IPS-15b (cell line): Measurements from ENCODE around the gene RFX8.

Experiments used
- H3K27me3 ChIP-seq: one replicate; pipeline ENCODE4 v1.6.1; 2013; ENCODE audit warnings: low read length; ENCODE audit not compliant: control insufficient read depth, insufficient read depth
- H3K36me3 ChIP-seq: one replicate; pipeline ENCODE4 v1.6.1; 2013; ENCODE audit warnings: low read length; ENCODE audit not compliant: control insufficient read depth, insufficient read depth
- H3K4me1 ChIP-seq: one replicate; pipeline ENCODE4 v1.6.1; 2013; ENCODE audit warnings: mild to moderate bottlenecking, low read length; ENCODE audit not compliant: control insufficient read depth, insufficient read depth
- H3K4me3 ChIP-seq: one replicate; pipeline ENCODE4 v1.5.1; 2013; ENCODE audit warnings: low read depth, low read length
- H3K9ac ChIP-seq: one replicate; pipeline ENCODE4 v1.6.1; 2013; ENCODE audit warnings: low read depth, mild to moderate bottlenecking, low read length
- H3K9me3 ChIP-seq: one replicate; pipeline ENCODE4 v1.6.1; 2013; ENCODE audit warnings: mild to moderate bottlenecking, low read length; ENCODE audit not compliant: control insufficient read depth, insufficient read depth

Gene RFX8

GRCh38 chr2:101474731-101475384, at the start of gene RFX8:
RFX8 (minus strand) TSS chr2:101475112; CDS start chr2:101466848, 8,264 bp downstream.
- H3K27me3 ChIP-seq = peaks cover 15% of the 10 kb centered on the region
- H3K4me3 ChIP-seq = peak within 1 kb of the TSS; percentile 62
- H3K9ac ChIP-seq = peak within 1 kb of the TSS; percentile 54
- no peaks in the 10 kb centered on the region for H3K36me3 ChIP-seq
- peaks cover 8% of the 10 kb centered on the region for H3K4me1 ChIP-seq
- no peaks in the 10 kb centered on the region for H3K9me3 ChIP-seq

- Histone ChIP-seq H3K27me3 (no peaks in the 10 kb centered on the region), H3K36me3 (no peaks in the 10 kb centered on the region), H3K4me3 (no peak overlapping the region), H3K4me1 (peaks cover 14% of the 10 kb centered on the region), H3K9ac (no peak overlapping the region), H3K9me3 (peaks cover 7% of the 10 kb centered on the region)
Observed at GRCh38 chr2:101521487-101521886, 46.6 kb upstream of the RFX8 start.

- H3K9me3 ChIP-seq = peaks cover 9% of the 10 kb centered on the region
- H3K27me3 ChIP-seq = no peaks in the 10 kb centered on the region
- no peaks in the 10 kb centered on the region for H3K36me3 ChIP-seq
- no peak overlapping the region for H3K9ac ChIP-seq
- H3K4me1 ChIP-seq = peaks cover 14% of the 10 kb centered on the region
- H3K4me3 ChIP-seq = no peak overlapping the region
Observed at GRCh38 chr2:101520246-101520645, 45.3 kb upstream of the RFX8 start.

- no peaks in the 10 kb centered on the region for H3K36me3 ChIP-seq
- H3K4me3 ChIP-seq = no peak overlapping the region
- H3K9me3 ChIP-seq = peaks cover 9% of the 10 kb centered on the region
- no peak overlapping the region for H3K9ac ChIP-seq
- no peaks in the 10 kb centered on the region for H3K27me3 ChIP-seq
- H3K4me1 ChIP-seq = peaks cover 14% of the 10 kb centered on the region
Observed at GRCh38 chr2:101518578-101519492, 43.9 kb upstream of the RFX8 start.

- Histone ChIP-seq H3K9me3 (peaks cover 9% of the 10 kb centered on the region), H3K9ac (no peak overlapping the region), H3K4me1 (peaks cover 14% of the 10 kb centered on the region), H3K27me3 (no peaks in the 10 kb centered on the region), H3K36me3 (no peaks in the 10 kb centered on the region), H3K4me3 (no peak overlapping the region)
Observed at GRCh38 chr2:101517758-101518271, 42.9 kb upstream of the RFX8 start.

GRCh38 chr2:101516823-101517690, 42.1 kb upstream of the RFX8 start:
- H3K4me1 ChIP-seq = peaks cover 14% of the 10 kb centered on the region
- H3K4me3 ChIP-seq = no peak overlapping the region
- no peaks in the 10 kb centered on the region for H3K27me3 ChIP-seq
- H3K9me3 ChIP-seq = peaks cover 9% of the 10 kb centered on the region
- H3K9ac ChIP-seq = no peak overlapping the region
- H3K36me3 ChIP-seq = no peaks in the 10 kb centered on the region

- H3K9me3 ChIP-seq = peaks cover 9% of the 10 kb centered on the region
- H3K4me3 ChIP-seq = no peak overlapping the region
- no peaks in the 10 kb centered on the region for H3K27me3 ChIP-seq
- H3K4me1 ChIP-seq = peaks cover 14% of the 10 kb centered on the region
- no peaks in the 10 kb centered on the region for H3K36me3 ChIP-seq
- no peak overlapping the region for H3K9ac ChIP-seq
Observed at GRCh38 chr2:101516349-101516748, 41.4 kb upstream of the RFX8 start.

GRCh38 chr2:101515477-101515876, 40.6 kb upstream of the RFX8 start:
- Histone ChIP-seq H3K4me1 (peaks cover 14% of the 10 kb centered on the region), H3K9me3 (peaks cover 9% of the 10 kb centered on the region), H3K27me3 (no peaks in the 10 kb centered on the region), H3K9ac (no peak overlapping the region), H3K4me3 (no peak overlapping the region), H3K36me3 (no peaks in the 10 kb centered on the region)

GRCh38 chr2:101512993-101513392, 38.1 kb upstream of the RFX8 start:
- Histone ChIP-seq H3K4me1 (peaks cover 7% of the 10 kb centered on the region), H3K36me3 (no peaks in the 10 kb centered on the region), H3K4me3 (no peak overlapping the region), H3K9ac (no peak overlapping the region), H3K9me3 (peaks cover 9% of the 10 kb centered on the region), H3K27me3 (no peaks in the 10 kb centered on the region)

GRCh38 chr2:101511381-101511780, 36.5 kb upstream of the RFX8 start:
- Histone ChIP-seq H3K27me3 (no peaks in the 10 kb centered on the region), H3K9ac (no peak overlapping the region), H3K4me3 (no peak overlapping the region), H3K36me3 (no peaks in the 10 kb centered on the region), H3K9me3 (peaks cover 1% of the 10 kb centered on the region), H3K4me1 (no peaks in the 10 kb centered on the region)
